Measurements from ENCODE around the gene BNIP1.

- TF ChIP-seq EP300 (IDR thresholded peaks at IDR 0.05) (no peak), CTCF (IDR thresholded peaks at IDR 0.05) (no peak)
Observed at GRCh38 chr5:173204185-173204979, 60.1 kb downstream of the BNIP1 start.

All from ovary (tissue), 3 donors.